Measurements from ENCODE around the gene UFC1.

Gene UFC1

GRCh38 chr1:161168906-161169305 is 15.1 kb downstream of the UFC1 start:
- in situ Hi-C loops (cut with MboI; ENCODE audit: low sequenced_read_pairs): no loop called here

- in situ Hi-C loops (cut with MboI; ENCODE audit: low sequenced_read_pairs): no loop called here
Observed at GRCh38 chr1:161171191-161171590, 17.4 kb downstream of the UFC1 start.

- in situ Hi-C loops (cut with MboI; ENCODE audit: low sequenced_read_pairs): no loop called here
Observed at GRCh38 chr1:161171696-161172095, 17.9 kb downstream of the UFC1 start.

- in situ Hi-C loops (cut with MboI; ENCODE audit: low sequenced_read_pairs): no loop called here
Observed at GRCh38 chr1:161172349-161172748, 18.6 kb downstream of the UFC1 start.

- in situ Hi-C loops (cut with MboI; ENCODE audit: low sequenced_read_pairs): no loop called here
Observed at GRCh38 chr1:161172776-161173376, 19.1 kb downstream of the UFC1 start.

- in situ Hi-C loops (cut with MboI; ENCODE audit: low sequenced_read_pairs): no loop called here
Observed at GRCh38 chr1:161173711-161174110, 19.9 kb downstream of the UFC1 start.

GRCh38 chr1:161174911-161175310 is 21.1 kb downstream of the UFC1 start:
- in situ Hi-C loops (cut with MboI; ENCODE audit: low sequenced_read_pairs): no loop called here

GRCh38 chr1:161175771-161176453 is 22.1 kb downstream of the UFC1 start:
- in situ Hi-C loops (cut with MboI; ENCODE audit: low sequenced_read_pairs): no loop called here

GRCh38 chr1:161176468-161177111 is 22.8 kb downstream of the UFC1 start:
- in situ Hi-C loops (cut with MboI; ENCODE audit: low sequenced_read_pairs): no loop called here

GRCh38 chr1:161177112-161177935 is 23.5 kb downstream of the UFC1 start, which contains the start of gene B4GALT3:
TSS of gene B4GALT3 (minus strand) at chr1:161177507. CDS start at chr1:161176060, 1,447 bp downstream.
- in situ Hi-C loops (cut with MboI; ENCODE audit: low sequenced_read_pairs): no loop called here

- in situ Hi-C loops (cut with MboI; ENCODE audit: low sequenced_read_pairs): no loop called here
Observed at GRCh38 chr1:161177936-161178244, 24.1 kb downstream of the UFC1 start.

- in situ Hi-C loops (cut with MboI; ENCODE audit: low sequenced_read_pairs): no loop called here
Observed at GRCh38 chr1:161179698-161180097, 25.9 kb downstream of the UFC1 start.

GRCh38 chr1:161180639-161181038 is 26.9 kb downstream of the UFC1 start:
- in situ Hi-C loops (cut with MboI; ENCODE audit: low sequenced_read_pairs): no loop called here

- in situ Hi-C loops (cut with MboI; ENCODE audit: low sequenced_read_pairs): no loop called here
Observed at GRCh38 chr1:161182214-161182613, 28.4 kb downstream of the UFC1 start.

GRCh38 chr1:161185282-161185682 is 31.5 kb downstream of the UFC1 start:
- in situ Hi-C loops (cut with MboI; ENCODE audit: low sequenced_read_pairs): no loop called here

GRCh38 chr1:161185732-161186311 is 32.0 kb downstream of the UFC1 start:
- in situ Hi-C loops (cut with MboI; ENCODE audit: low sequenced_read_pairs): no loop called here

- in situ Hi-C loops (cut with MboI; ENCODE audit: low sequenced_read_pairs): no loop called here
Observed at GRCh38 chr1:161187311-161187710, 33.5 kb downstream of the UFC1 start.

GRCh38 chr1:161188381-161188780 is 34.6 kb downstream of the UFC1 start:
- in situ Hi-C loops (cut with MboI; ENCODE audit: low sequenced_read_pairs): no loop called here

- in situ Hi-C loops (cut with MboI; ENCODE audit: low sequenced_read_pairs): no loop called here
Observed at GRCh38 chr1:161189036-161189435, 35.3 kb downstream of the UFC1 start.

GRCh38 chr1:161190962-161191521 is 37.3 kb downstream of the UFC1 start:
- in situ Hi-C loops (cut with MboI; ENCODE audit: low sequenced_read_pairs): no loop called here

- in situ Hi-C loops (cut with MboI; ENCODE audit: low sequenced_read_pairs): no loop called here
Observed at GRCh38 chr1:161191971-161192370, 38.2 kb downstream of the UFC1 start.
